GM23248 (cell line): ENCODE results near the gene UBE2G1.

Source experiments
- EZH2 ChIP-seq: fragments of 200-600 bp; sonication (generic); IDR thresholded peaks from 2 replicates; pipeline ENCODE4 v1.6.1; 2018; ENCODE audit warnings: antibody characterized with exemption, mild to moderate bottlenecking; ENCODE audit not compliant: insufficient read depth, poor library complexity, severe bottlenecking
- EZH2phosphoT487 ChIP-seq: fragments of 200-600 bp; sonication (generic); IDR thresholded peaks from 2 replicates; pipeline ENCODE4 v1.6.1; 2018; ENCODE audit warnings: antibody characterized with exemption, moderate library complexity, mild to moderate bottlenecking, low read depth; ENCODE audit not compliant: insufficient read depth

GRCh38 chr17:4397840-4398239, 31.4 kb upstream of the UBE2G1 start:
- TF ChIP-seq EZH2 (no peak), EZH2phosphoT487 (no peak)
